Esophagus squamous epithelium (tissue), 5 donors: ENCODE measurements around the gene VIT. TPM values are rescaled to one million over a fixed set of nuclear protein-coding genes. Genes with fewer than 3 reads are reported as not detected.

ENCODE experiments used
- DNase-seq: peaks from one replicate; lab custom pipeline; 2025; lab: John Stamatoyannopoulos, UW
- H3K27ac ChIP-seq, 4 donors: fragments of 200-600 bp; sonication (generic); one replicate each; pipeline ENCODE4 v1.5.1; 2016 to 2019; ENCODE audit warnings: mild to moderate bottlenecking in 1 of 4
- H3K27me3 ChIP-seq, 4 donors: fragments of 200-600 bp; sonication (generic); 1 replicate in 3 of 4; 2 replicates in 1 of 4; pipeline versions ENCODE4 v1.5.1 to v1.6.0; 2017 to 2021; ENCODE audit warnings: antibody characterized with exemption in 1 of 4
- H3K36me3 ChIP-seq, 3 donors: fragments of 200-600 bp; sonication (generic); one replicate each; pipeline ENCODE4 v1.5.1; 2016 to 2019
- H3K4me1 ChIP-seq, 3 donors: fragments of 200-600 bp; sonication (generic); one replicate each; pipeline ENCODE4 v1.5.1; 2017 to 2019
- H3K4me3 ChIP-seq, 4 donors: fragments of 200-600 bp; sonication (generic); 1 replicate in 3 of 4; 2 replicates in 1 of 4; pipeline ENCODE4 v1.5.1; 2016 to 2019; ENCODE audit warnings: mild to moderate bottlenecking in 2 of 4, moderate library complexity in 1 of 4
- H3K9me3 ChIP-seq, 3 donors: fragments of 200-600 bp; sonication (generic); one replicate each; pipeline ENCODE4 v1.5.1; 2016 to 2019
- POLR2A ChIP-seq, 4 donors: fragments of 450-650 bp; IDR thresholded peaks; one replicate each; pipeline ENCODE4 v1.6.1; 2017; ENCODE audit warnings: antibody characterized with exemption in 4 of 4, mild to moderate bottlenecking in 4 of 4, moderate library complexity in 3 of 4
- WGBS, 2 donors: methylation state at CpG; one replicate each; pipeline ENCODE4 v1.1.5; 2018; 5-methylcytosine and 5-hydroxymethylcytosine counted together
- intact Hi-C: fragments of 100-400 bp; cut with DNase I; formaldehyde crosslinking; loops from one replicate; pipeline ENCODE4 v1.15.0; 2022
- total RNA-seq, 4 donors: library from RNA; depleted of rRNA; stranded (reverse); fragments of >200 nt; gene quantifications; one replicate each; pipeline ENCODE4 v1.1.0, GENCODE V29; 2016
- TF ChIP-seq, protein P1 (sequence below), 6 experiments: fragments of 450-650 bp in 4 of 6; fragments of 200-600 bp in 2 of 6; sonication (generic) in 2 of 6; IDR thresholded peaks; one replicate each; pipeline ENCODE4 v1.5.1; 2016 to 2019; ENCODE audit warnings: antibody characterized with exemption in 6 of 6, mild to moderate bottlenecking in 4 of 6, moderate library complexity in 4 of 6
- donor health status: DM: yes; HTN: yes; CAD: no.

The VIT gene
- total RNA-seq, 4 donors from 2014 or later: 2.9 to 36.8 (median 10.6) TPM

DNA sequence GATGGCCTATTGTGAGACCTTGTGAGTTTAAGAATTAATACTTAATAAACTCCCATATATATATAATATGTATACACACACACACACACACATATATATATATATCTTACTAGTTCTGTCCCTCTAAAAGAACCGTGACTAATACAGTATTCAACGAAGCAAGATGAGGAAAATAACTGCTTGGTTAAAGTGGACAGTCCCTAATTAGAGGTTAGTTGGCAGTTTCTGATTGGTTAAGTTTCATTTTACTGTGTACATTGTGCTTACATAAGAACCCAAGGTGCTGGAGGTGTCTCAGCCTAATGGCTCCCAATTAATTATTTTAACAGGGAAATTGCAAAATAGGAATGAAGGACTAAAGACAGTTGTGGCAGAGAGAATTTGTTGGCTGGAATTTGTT is 137.7 kb downstream of the VIT start:
- Histone ChIP-seq H3K36me3 (no peaks in the 10 kb centered on the region), H3K27ac (no peak overlapping the region), H3K9me3 (no peaks in the 10 kb centered on the region), H3K4me1 (no peaks in the 10 kb centered on the region), H3K27me3 (no peaks in the 10 kb centered on the region), H3K4me3 (no peak overlapping the region)
- intact Hi-C loops: no loop called here
- no peak for TF ChIP-seq POLR2A (IDR thresholded peaks at IDR 0.05)
- TF ChIP-seq, protein P1, sequence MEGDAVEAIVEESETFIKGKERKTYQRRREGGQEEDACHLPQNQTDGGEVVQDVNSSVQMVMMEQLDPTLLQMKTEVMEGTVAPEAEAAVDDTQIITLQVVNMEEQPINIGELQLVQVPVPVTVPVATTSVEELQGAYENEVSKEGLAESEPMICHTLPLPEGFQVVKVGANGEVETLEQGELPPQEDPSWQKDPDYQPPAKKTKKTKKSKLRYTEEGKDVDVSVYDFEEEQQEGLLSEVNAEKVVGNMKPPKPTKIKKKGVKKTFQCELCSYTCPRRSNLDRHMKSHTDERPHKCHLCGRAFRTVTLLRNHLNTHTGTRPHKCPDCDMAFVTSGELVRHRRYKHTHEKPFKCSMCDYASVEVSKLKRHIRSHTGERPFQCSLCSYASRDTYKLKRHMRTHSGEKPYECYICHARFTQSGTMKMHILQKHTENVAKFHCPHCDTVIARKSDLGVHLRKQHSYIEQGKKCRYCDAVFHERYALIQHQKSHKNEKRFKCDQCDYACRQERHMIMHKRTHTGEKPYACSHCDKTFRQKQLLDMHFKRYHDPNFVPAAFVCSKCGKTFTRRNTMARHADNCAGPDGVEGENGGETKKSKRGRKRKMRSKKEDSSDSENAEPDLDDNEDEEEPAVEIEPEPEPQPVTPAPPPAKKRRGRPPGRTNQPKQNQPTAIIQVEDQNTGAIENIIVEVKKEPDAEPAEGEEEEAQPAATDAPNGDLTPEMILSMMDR (IDR thresholded peaks at IDR 0.05): no peak
- 69 to 74% methylated on average over 2 of the region's 2 CpGs for WGBS, 2 donors
- DNase-seq: no peak

DNA sequence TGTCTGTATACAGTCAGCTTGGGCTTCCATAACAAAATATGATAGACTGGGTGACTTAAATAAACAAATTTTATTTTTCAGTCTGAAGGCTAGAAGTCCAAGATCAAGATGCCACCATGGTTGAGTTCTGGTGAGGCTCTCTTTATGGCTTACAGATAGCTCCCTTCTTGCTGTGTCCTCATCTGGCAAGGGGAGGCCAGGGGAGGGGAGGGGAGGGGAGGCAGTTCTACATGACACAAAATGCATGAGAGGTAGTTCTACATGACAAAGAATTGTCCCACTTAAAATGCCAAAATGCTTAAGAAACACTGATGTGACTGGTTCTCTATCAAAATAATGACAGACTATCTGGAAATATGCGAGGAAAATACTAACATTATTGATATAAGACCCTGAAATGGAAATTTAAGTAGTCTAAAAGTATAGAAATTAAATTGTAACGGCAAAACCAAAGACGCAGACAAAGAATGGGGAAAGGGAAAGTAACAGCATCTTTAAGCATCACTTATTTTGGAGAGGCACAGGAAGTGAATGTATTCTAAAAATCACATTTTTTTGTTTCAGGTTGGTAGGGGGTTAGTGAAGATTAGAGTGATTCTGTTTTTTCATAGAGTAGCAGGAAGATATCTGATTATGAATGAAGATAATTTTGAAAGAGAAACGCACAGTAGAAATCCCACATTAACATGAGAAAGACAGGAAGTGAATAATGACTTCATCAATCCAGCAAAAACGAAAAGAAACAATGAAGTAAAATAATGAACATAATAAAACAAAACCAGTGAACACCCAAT is 138.4 kb downstream of the VIT start:
- Histone ChIP-seq H3K36me3 (no peaks in the 10 kb centered on the region), H3K9me3 (no peaks in the 10 kb centered on the region), H3K4me3 (no peak overlapping the region), H3K4me1 (no peaks in the 10 kb centered on the region), H3K27me3 (no peaks in the 10 kb centered on the region), H3K27ac (no peak overlapping the region)
- TF ChIP-seq, protein P1 (IDR thresholded peaks at IDR 0.05): no peak
- no peak for TF ChIP-seq POLR2A (IDR thresholded peaks at IDR 0.05)
- DNase-seq: no peak
- WGBS, 2 donors: 36 to 45% methylated on average over 5 of the region's 5 CpGs
- intact Hi-C loops: no loop called here

DNA sequence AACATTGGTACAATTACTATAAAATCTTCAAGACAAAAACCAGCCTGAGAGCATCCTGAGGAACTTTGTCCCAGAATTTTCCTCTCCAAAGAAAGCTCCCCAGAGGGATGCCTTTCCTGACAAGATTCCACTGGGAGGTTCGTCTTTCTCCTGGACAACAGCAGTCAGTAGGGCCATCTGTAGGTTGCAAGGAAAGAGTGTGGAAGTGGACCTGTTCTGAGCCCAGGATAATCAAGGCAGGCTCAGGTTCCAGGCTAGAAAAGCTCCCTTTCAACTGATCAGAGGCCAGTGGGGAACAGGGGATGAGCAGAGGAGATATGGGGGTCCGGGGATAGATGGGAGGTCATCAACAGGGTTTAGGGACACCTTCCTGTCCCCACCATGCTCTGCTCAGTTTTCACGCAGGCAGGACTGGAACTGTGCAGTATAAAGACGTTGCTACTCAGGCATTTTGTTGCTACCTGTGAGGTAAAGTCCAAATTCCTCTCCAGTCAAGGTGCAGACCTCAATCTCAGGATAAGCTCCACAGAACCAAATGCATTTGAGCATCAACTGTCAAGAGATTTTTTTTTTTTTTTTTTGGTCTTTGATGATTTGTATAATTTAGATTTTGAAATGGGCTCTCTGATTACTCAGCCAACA is 143.6 kb downstream of the VIT start:
- intact Hi-C loops: no loop called here
- H3K4me3 ChIP-seq: no peak overlapping the region
- H3K4me1 ChIP-seq: no peaks in the 10 kb centered on the region
- no peak for TF ChIP-seq POLR2A (IDR thresholded peaks at IDR 0.05)
- TF ChIP-seq, protein P1 (IDR thresholded peaks at IDR 0.05): no peak
- peaks cover 0 to 25% (median 0%) of the 10 kb centered on the region in 3 donors for H3K36me3 ChIP-seq
- H3K27me3 ChIP-seq: no peaks in the 10 kb centered on the region
- no peak overlapping the region for H3K27ac ChIP-seq
- no peaks in the 10 kb centered on the region for H3K9me3 ChIP-seq
- 83 to 84% methylated on average over 4 of the region's 4 CpGs for WGBS, 2 donors
- no peak for DNase-seq

DNA sequence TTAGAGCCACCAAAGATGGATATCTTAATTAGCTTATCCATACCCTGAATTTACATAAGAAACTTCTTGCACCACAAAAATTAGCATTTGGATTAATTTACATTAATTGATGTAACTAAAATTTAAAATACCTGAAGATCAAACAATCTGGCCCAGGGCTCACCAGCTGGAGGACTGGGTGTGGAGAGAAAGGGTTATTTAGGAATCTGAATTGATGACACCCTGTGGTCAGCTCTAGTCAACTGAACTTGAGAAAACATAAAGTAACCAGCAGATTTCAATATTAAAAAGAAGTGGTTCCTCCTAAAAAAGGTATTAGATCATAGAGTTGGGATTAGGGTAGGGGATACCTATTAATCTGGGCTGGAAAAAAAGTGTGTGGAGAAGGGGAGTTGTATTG is 147.3 kb downstream of the VIT start:
- H3K9me3 ChIP-seq: no peaks in the 10 kb centered on the region
- H3K27me3 ChIP-seq: no peaks in the 10 kb centered on the region
- no peak for DNase-seq
- H3K27ac ChIP-seq: no peak overlapping the region
- peaks cover 0 to 48% (median 2%) of the 10 kb centered on the region in 3 donors for H3K36me3 ChIP-seq
- no peak overlapping the region for H3K4me3 ChIP-seq
- intact Hi-C loops: no loop called here
- H3K4me1 ChIP-seq: no peaks in the 10 kb centered on the region
- TF ChIP-seq POLR2A (IDR thresholded peaks at IDR 0.05): no peak
- TF ChIP-seq, protein P1 (IDR thresholded peaks at IDR 0.05): no peak

DNA sequence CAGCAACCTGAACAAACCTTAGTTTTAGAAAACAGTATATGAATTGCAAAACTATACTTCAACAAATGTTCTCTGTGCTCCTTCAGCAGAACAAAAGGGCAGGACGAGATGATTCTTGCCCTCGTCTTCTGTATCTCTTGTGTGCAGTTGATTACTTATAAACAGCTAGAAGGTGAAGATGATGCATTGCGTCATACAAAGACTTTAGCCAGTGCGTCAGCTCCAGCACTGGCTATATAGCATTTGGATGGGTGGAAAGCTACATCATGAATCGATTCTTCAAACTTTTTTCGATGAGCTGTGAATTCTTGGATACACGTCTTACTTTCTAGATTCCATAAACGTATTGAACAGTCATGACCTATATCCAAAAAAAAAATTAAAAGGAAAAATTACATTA is 152.8 kb downstream of the VIT start:
- Histone ChIP-seq H3K9me3 (no peaks in the 10 kb centered on the region), H3K27me3 (no peaks in the 10 kb centered on the region), H3K27ac (no peak overlapping the region), H3K4me1 (no peaks in the 10 kb centered on the region), H3K4me3 (no peak overlapping the region), H3K36me3 (peaks cover 0 to 81% (median 4%) of the 10 kb centered on the region in 3 donors)
- no peak for TF ChIP-seq POLR2A (IDR thresholded peaks at IDR 0.05)
- TF ChIP-seq, protein P1 (IDR thresholded peaks at IDR 0.05): no peak
- intact Hi-C loops: no loop called here
- DNase-seq: no peak
- WGBS, 2 donors: 94% methylated on average over 8 of the region's 8 CpGs
